GM12864 (cell line): Measurements from ENCODE around the gene ZYG11A.
A peak's percentile ranks its signal among the peaks of the same experiment; 100 is the strongest.
"Not testable (repeated sequence)": the region's sequence is repeated elsewhere in the genome, so short reads cannot be mapped to it uniquely, and the experiment has no call there.

Source experiments
- DNase-seq: peaks from one replicate; pipeline ENCODE4 v3.0.0-alpha.2; 2011; ENCODE audit warnings: low read depth
- H3K4me3 ChIP-seq: 2 replicates; pipeline ENCODE4 v1.5.1; 2011; ENCODE audit warnings: mild to moderate bottlenecking, low read depth, low read length, control low read depth
- CTCF ChIP-seq: IDR thresholded peaks from 2 replicates; pipeline ENCODE4 v1.5.1; 2011; ENCODE audit warnings: low read depth, mild to moderate bottlenecking, moderate library complexity, low read length, control low read depth, inconsistent platforms; ENCODE audit errors: missing control alignments

ZYG11A gene

GRCh38 chr1:52856026-52856425 lies 13.5 kb downstream of the ZYG11A start:
- DNase-seq, result no peak
- H3K4me3 ChIP-seq, result no peak overlapping the region
- TF ChIP-seq CTCF, result no peak

GRCh38 chr1:52857443-52857842 lies 14.9 kb downstream of the ZYG11A start:
- TF ChIP-seq CTCF, result no peak
- H3K4me3 ChIP-seq, result no peak overlapping the region
- no peak for DNase-seq

- DNase-seq, result no peak
- no peak overlapping the region for H3K4me3 ChIP-seq
- TF ChIP-seq CTCF, result no peak
Observed at GRCh38 chr1:52862666-52863458, 20.3 kb downstream of the ZYG11A start.

GRCh38 chr1:52867087-52867863 lies 24.7 kb downstream of the ZYG11A start:
- peak; percentile 48 for DNase-seq
- no peak for TF ChIP-seq CTCF
- no peak overlapping the region for H3K4me3 ChIP-seq

GRCh38 chr1:52869727-52870126 lies 27.2 kb downstream of the ZYG11A start:
- DNase-seq, H3K4me3 ChIP-seq: not testable (repeated sequence)

GRCh38 chr1:52876843-52877242 lies 34.3 kb downstream of the ZYG11A start:
- H3K4me3 ChIP-seq, result no peak overlapping the region
- DNase-seq, result no peak
- no peak for TF ChIP-seq CTCF

- no peak for DNase-seq
- H3K4me3 ChIP-seq, result no peak overlapping the region
- no peak for TF ChIP-seq CTCF
Observed at GRCh38 chr1:52877554-52877953, 35.0 kb downstream of the ZYG11A start.
